Measurements from ENCODE around the gene TDRD9.

TDRD9 gene

DNA sequence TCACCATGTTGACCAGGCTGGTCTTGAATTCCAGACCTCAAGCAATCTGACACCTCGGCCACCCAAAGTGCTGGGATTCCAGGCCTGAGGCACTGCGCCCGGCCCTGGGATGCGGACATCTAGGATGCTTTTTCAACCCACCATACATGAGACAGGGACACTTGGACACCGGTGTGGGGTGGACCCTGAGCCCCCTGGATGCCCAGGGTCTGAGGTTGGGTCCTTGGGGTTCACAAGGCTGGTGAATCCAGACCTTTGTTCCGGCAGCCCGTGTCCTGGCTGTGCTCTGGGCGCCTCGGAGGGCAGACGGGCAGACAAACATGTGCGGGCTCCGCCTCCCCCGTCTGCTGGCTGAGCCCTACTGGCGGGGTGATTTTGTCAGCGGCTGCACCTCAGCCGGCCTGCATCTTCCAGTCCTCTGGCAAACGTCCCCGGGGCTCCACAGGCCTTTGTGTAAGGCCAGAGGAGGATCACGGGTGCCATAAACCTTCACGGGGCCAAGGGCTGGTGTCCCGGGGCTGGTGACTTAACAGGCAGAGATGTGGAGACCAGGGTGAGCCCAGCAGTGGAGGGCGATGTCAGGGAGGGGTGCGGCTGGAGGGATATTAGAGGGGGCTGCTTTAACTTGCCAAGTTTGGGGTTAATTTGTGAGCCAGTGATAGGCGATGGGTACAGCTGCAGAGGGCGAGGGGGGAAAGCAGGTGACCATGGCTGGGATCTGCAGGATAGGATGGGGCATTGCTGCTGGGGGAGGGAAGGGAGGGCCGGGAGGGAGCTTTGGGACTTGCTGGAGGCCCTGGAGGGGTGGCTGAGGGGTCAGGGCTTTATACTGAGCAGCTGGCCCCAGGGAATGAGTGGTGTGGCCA, 163.0 kb downstream of the TDRD9 start:
- TF ChIP-seq, protein P1, sequence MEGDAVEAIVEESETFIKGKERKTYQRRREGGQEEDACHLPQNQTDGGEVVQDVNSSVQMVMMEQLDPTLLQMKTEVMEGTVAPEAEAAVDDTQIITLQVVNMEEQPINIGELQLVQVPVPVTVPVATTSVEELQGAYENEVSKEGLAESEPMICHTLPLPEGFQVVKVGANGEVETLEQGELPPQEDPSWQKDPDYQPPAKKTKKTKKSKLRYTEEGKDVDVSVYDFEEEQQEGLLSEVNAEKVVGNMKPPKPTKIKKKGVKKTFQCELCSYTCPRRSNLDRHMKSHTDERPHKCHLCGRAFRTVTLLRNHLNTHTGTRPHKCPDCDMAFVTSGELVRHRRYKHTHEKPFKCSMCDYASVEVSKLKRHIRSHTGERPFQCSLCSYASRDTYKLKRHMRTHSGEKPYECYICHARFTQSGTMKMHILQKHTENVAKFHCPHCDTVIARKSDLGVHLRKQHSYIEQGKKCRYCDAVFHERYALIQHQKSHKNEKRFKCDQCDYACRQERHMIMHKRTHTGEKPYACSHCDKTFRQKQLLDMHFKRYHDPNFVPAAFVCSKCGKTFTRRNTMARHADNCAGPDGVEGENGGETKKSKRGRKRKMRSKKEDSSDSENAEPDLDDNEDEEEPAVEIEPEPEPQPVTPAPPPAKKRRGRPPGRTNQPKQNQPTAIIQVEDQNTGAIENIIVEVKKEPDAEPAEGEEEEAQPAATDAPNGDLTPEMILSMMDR (IDR thresholded peaks at IDR 0.05; ENCODE audit: poor library complexity, severe bottlenecking) = no peak
- H3K27ac ChIP-seq (ENCODE audit: poor library complexity, severe bottlenecking) = no peak overlapping the region
- ATAC-seq (ENCODE audit: low read depth) (no peak), DNase-seq (ENCODE audit: low spot score) (no peak)
- H3K27me3 ChIP-seq (ENCODE audit: insufficient read depth, poor library complexity, severe bottlenecking) = peaks cover under 1% of the 10 kb centered on the region
- H3K36me3 ChIP-seq (ENCODE audit: low read depth) = no peaks in the 10 kb centered on the region
- no peaks in the 10 kb centered on the region for H3K4me1 ChIP-seq (ENCODE audit: insufficient read depth, poor library complexity, severe bottlenecking)
- no peaks in the 10 kb centered on the region for H3K9me3 ChIP-seq (ENCODE audit: severe bottlenecking)
- H3K4me3 ChIP-seq (ENCODE audit: severe bottlenecking) = no peak overlapping the region

DNA sequence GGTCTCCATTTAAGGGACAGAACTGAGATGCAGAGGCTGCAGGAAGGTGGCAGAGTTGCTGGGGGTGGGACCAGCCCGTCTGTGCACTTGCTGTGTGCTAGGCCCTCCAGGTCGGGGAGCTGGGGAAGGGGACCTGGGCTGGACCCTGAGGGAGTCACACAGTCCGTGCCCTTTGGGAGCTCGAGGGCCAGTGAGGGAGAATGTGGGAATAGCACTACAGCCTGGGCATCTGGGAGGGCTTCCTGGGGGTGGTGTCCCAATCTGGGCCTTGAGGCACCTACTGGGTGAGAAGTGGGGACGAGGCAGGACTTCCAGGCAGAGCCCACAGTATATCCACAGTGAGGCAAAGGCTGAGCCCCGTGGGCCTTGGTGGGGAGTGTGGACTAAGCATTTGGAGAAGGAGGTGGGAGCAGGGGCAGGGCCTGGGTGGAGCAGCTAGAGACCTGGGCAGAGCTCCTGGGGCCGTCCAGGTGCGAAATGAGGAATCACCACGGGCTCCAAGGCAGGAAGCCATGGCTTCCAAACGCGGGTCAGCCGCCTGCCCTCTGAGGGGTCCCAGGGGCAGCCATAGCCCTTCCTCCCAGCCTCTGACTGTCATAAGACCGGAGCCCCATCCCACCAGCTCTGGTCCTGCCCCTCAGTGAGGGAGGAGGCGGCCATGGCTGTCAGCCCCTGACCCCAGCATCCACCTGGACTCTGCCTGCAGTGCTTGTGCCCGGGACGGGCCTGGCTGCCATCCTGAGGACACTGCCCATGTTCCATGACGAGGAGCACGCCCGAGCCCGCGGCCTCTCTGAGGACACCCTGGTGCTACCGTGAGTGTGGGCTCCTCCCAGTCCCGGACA, 163.9 kb downstream of the TDRD9 start:
- Histone ChIP-seq H3K4me1 (ENCODE audit: insufficient read depth, poor library complexity, severe bottlenecking) (no peaks in the 10 kb centered on the region), H3K36me3 (ENCODE audit: low read depth) (no peaks in the 10 kb centered on the region), H3K27me3 (ENCODE audit: insufficient read depth, poor library complexity, severe bottlenecking) (no peaks in the 10 kb centered on the region), H3K9me3 (ENCODE audit: severe bottlenecking) (no peaks in the 10 kb centered on the region), H3K27ac (ENCODE audit: poor library complexity, severe bottlenecking) (no peak overlapping the region), H3K4me3 (ENCODE audit: severe bottlenecking) (no peak overlapping the region)
- DNase-seq (ENCODE audit: low spot score) = no peak
- TF ChIP-seq, protein P1 (IDR thresholded peaks at IDR 0.05; ENCODE audit: poor library complexity, severe bottlenecking) = no peak
- no peak for ATAC-seq (ENCODE audit: low read depth)

DNA sequence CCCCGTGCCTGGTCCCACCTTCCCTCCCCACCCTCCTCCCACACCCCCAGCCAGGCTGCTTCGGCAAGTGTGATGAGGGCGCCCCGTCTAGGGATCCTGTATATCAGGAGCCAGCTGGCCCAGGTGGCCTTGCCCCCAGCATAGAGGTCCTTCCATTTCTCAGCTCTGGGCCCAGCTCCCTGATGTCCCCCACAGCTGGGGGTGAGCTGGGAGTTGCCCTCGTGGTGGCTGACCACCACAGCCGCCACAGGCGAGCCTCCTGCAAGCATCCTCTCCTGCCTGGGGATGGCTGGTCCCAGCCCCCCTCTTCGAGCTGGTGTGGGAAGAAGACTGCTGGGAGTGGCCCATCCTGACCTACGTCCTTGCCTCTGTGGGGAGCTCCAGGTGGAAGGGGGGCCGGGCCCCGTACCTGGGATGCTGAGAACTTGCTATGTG, 164.7 kb downstream of the TDRD9 start:
- no peak for DNase-seq (ENCODE audit: low spot score)
- TF ChIP-seq, protein P1 (IDR thresholded peaks at IDR 0.05; ENCODE audit: poor library complexity, severe bottlenecking) = no peak
- Histone ChIP-seq H3K27me3 (ENCODE audit: insufficient read depth, poor library complexity, severe bottlenecking) (no peaks in the 10 kb centered on the region), H3K9me3 (ENCODE audit: severe bottlenecking) (no peaks in the 10 kb centered on the region), H3K4me3 (ENCODE audit: severe bottlenecking) (no peak overlapping the region), H3K4me1 (ENCODE audit: insufficient read depth, poor library complexity, severe bottlenecking) (no peaks in the 10 kb centered on the region), H3K27ac (ENCODE audit: poor library complexity, severe bottlenecking) (no peak overlapping the region), H3K36me3 (ENCODE audit: low read depth) (no peaks in the 10 kb centered on the region)
- ATAC-seq (ENCODE audit: low read depth) = no peak

DNA sequence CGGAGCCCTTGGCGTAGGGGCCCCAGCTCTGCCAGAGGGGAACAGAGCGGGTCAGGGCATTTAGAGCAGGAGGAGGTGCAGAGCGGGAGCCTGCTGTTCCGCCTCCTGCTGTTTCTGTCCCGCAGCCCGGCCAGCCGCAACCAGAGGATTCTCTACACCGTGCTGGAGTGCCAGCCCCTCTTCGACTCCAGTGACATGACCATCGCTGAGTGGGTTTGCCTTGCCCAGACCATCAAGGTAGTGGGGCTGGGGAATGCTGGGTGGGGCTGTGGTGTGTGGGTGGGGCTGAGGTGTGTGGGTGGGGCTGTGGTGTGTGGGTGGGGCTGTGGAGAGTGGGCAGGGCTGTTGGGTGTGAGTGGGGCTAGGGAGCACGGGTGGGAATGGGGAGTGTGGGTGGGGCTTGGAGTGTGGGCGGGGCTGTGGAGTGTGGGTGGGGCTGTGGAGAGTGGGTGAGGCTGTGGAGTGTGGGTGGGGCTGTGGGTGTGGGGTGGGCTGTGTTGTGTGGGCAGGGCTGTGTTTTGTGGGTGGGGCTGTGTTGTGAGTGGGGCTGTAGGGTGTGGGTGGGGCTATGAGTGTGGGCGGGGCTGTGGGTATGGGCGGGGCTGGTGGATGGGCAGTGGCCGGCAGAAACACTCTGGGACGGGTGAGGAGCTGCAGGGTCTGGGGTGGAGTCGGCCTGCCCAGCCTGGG, 165.3 kb downstream of the TDRD9 start:
- ATAC-seq (ENCODE audit: low read depth) (peak; percentile 11; the same call in 1 of the 3 replicates), DNase-seq (ENCODE audit: low spot score) (no peak)
- no peaks in the 10 kb centered on the region for H3K4me1 ChIP-seq (ENCODE audit: insufficient read depth, poor library complexity, severe bottlenecking)
- TF ChIP-seq, protein P1 (IDR thresholded peaks at IDR 0.05; ENCODE audit: poor library complexity, severe bottlenecking) = no peak
- H3K9me3 ChIP-seq (ENCODE audit: severe bottlenecking) = no peaks in the 10 kb centered on the region
- no peak overlapping the region for H3K27ac ChIP-seq (ENCODE audit: poor library complexity, severe bottlenecking)
- no peaks in the 10 kb centered on the region for H3K36me3 ChIP-seq (ENCODE audit: low read depth)
- no peaks in the 10 kb centered on the region for H3K27me3 ChIP-seq (ENCODE audit: insufficient read depth, poor library complexity, severe bottlenecking)
- H3K4me3 ChIP-seq (ENCODE audit: severe bottlenecking) = no peak overlapping the region

Data from RWPE2 (cell line).